Glomerular endothelial cell (primary cell): ENCODE measurements around the gene COL5A3. TPM values are rescaled to one million over a fixed set of nuclear protein-coding genes. Genes with fewer than 3 reads are reported as not detected.
"Not testable (repeated sequence)": the region's sequence is repeated elsewhere in the genome, so short reads cannot be mapped to it uniquely, and the experiment has no call there.

ENCODE experiments used
- DNase-seq: peaks from one replicate; pipeline ENCODE4 v3.0.0-alpha.2; 2011; ENCODE audit warnings: low read depth, low spot score; ENCODE audit errors: extremely low read depth
- total RNA-seq: library from RNA; depleted of rRNA; stranded (reverse); fragments of >200 nt; gene quantifications from 2 replicates; pipeline ENCODE4 v1.2.3, GENCODE V29; 2015

Gene COL5A3
- 2.0 and 2.6 TPM in 2 replicates for total RNA-seq

GRCh38 chr19:10010247-10010691 is at the start of gene COL5A3:
Gene COL5A3, minus strand, starts transcription at chr19:10010504. Its CDS starts 119 bp downstream, at chr19:10010385.
- no peak for DNase-seq

- no peak for DNase-seq
Measured at GRCh38 chr19:10052602-10053360, 42.5 kb upstream of the COL5A3 start.

GRCh38 chr19:10049626-10050025 is 39.3 kb upstream of the COL5A3 start:
- DNase-seq, result no peak

- no peak for DNase-seq
Measured at GRCh38 chr19:10045371-10045770, 35.1 kb upstream of the COL5A3 start.

GRCh38 chr19:10044390-10044789 is 34.1 kb upstream of the COL5A3 start:
- no peak for DNase-seq

- DNase-seq, result no peak
Measured at GRCh38 chr19:10043286-10043927, 33.1 kb upstream of the COL5A3 start.

GRCh38 chr19:10037809-10038208 is 27.5 kb upstream of the COL5A3 start:
- no peak for DNase-seq

- no peak for DNase-seq
Measured at GRCh38 chr19:10037367-10037766, 27.1 kb upstream of the COL5A3 start.

GRCh38 chr19:10036601-10037071 is 26.3 kb upstream of the COL5A3 start:
- DNase-seq, result no peak

GRCh38 chr19:10033614-10034013 is 23.3 kb upstream of the COL5A3 start:
- DNase-seq, result no peak

GRCh38 chr19:10027158-10027997 is 17.1 kb upstream of the COL5A3 start:
- DNase-seq, result no peak

GRCh38 chr19:10026744-10027143 is 16.4 kb upstream of the COL5A3 start:
- DNase-seq, result no peak

GRCh38 chr19:10023096-10023495 is 12.8 kb upstream of the COL5A3 start:
- not testable (repeated sequence) for DNase-seq

GRCh38 chr19:10021863-10022262 is 11.6 kb upstream of the COL5A3 start:
- no peak for DNase-seq

GRCh38 chr19:10021446-10021845 is 11.1 kb upstream of the COL5A3 start:
- no peak for DNase-seq

- DNase-seq, result no peak
Measured at GRCh38 chr19:10020851-10021250, 10.5 kb upstream of the COL5A3 start.

GRCh38 chr19:10019246-10019645 is 8.9 kb upstream of the COL5A3 start:
- DNase-seq, result no peak

- no peak for DNase-seq
Measured at GRCh38 chr19:10018786-10019185, 8.5 kb upstream of the COL5A3 start.

- DNase-seq, result no peak
Measured at GRCh38 chr19:10018263-10018662, 8.0 kb upstream of the COL5A3 start.

- no peak for DNase-seq
Measured at GRCh38 chr19:10013834-10014618, 3.7 kb upstream of the COL5A3 start.
